NOMO-1 treated with dmso at 0.1 percent for 144 hours (cell line): ENCODE data around the gene PHOX2B.
"Not testable (repeated sequence)": the region's sequence is repeated elsewhere in the genome, so short reads cannot be mapped to it uniquely, and the experiment has no call there.

ENCODE experiments used
- DNase-seq: peaks from one replicate; lab custom pipeline; 2025; ENCODE audit not compliant: unreplicated experiment; lab: John Stamatoyannopoulos, UW

Gene PHOX2B

DNA sequence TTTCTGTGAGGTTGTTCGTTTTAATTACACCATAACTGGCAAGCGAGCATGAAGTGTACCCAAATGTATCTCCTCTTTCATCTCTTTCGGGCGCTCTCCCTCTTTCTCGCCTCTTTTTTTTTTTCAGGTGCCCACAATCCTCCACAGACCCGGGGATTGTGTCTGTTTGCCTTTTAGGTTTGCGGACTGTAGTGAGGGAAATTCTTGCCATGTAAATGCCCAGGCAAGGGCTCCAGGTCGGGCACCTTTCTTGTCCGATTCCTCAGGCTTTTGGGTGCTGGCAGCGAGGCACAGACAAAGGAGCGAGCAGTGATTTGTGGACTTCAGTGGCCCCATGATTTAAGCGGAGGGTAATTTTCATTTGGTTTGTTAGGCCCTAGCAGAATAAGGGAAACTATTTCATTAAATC, 1.1 kb upstream of the PHOX2B start:
- DNase-seq, result no peak

DNA sequence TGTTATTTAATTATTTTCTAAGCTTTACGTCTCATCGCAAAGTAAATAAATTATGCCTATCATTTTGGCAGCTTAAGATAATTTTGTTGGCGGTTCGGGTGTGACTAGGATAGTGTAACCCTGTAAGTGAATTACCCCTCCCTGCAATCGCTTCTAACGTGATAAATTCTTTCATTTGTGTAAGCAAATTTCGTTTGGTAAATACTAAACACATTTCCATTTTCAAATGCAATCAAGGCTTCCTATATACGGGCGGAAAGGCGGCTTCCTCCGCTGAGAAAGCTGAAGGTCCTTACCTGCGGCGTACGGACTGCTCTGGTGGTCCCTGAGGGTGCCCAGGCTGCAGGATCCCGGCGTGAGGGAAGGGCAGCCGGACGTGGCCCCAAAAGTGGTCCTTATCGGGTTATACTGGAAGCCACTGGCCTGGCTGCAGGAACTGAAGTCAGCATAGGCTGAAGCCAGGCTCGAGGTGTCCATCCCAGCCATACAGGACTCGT, 403 bp downstream of the PHOX2B start:
- no peak for DNase-seq

DNA sequence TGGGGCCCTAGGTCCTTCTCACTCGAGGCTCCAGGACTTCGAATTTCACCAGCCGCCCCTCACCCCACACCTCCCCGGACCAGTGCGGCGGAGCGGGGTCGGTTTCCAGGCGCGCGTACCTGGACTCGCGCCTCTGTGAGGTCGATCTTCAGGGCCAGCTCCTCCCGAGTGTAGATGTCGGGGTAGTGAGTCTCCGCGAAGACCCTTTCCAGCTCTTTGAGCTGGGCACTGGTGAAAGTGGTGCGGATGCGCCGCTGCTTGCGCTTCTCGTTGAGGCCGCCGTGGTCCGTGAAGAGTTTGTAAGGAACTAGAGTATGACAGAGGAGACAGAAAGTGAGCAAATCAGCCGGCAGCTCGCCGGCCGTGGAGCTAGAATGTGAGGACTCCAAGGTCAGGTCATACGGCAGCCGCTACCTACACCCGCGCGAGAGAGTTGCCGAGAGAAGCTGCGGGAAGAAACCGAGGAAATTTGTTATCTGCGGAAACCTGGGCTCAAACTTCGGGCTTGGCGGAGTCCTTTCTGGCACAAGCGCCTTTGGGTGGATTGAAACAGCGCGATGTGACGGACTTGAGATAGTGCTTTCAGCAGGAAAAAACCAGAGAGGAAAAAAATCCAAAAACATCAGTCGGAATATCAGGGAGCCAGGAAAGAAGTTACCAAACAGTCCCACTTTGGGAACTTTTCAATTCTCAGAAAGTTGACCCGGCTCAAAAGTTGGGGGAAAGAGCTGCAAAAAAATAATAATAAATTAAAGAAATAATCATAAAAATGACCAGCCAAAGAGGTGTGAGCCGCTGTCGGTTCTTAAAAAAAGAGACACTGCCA, 1.1 kb downstream of the PHOX2B start:
- no peak for DNase-seq

DNA sequence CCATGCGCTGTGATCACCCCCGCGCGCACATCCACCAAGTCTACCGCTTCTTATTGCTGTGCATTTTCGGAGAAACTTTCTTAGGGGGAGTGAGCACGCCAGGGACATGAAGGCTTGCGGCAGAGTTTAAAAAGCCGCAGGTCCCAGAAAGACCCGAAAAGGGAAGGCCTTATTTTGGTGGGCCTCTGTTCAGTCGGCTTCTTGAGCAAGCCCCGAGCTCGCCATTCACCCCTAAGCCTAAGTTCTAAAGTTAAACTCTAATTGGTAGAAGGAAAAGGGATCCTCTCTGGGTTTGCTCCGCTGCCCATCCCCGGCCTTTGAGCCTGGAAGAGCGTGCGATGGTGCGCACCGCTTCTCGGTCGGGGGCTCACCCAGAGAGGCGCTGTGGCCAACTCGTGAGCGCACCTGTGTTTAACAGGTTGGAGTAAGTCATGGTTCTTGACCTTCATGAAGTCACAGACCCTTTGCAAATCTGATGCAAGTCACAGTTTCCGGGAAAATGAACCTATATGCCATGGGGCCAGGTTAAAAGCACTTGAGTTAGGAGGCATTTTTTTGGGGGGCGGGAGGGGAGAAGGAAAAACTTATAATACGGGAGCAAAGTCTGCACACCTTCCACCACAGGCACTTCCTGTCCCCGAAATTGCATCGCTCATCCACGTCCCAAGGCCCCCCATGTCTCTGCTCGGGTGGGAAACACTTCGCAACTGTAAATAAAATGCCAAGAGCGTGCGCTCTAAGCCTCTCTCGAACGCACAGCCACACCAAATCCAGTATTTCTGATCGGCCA, 1.9 kb downstream of the PHOX2B start:
- DNase-seq, result no peak

DNA sequence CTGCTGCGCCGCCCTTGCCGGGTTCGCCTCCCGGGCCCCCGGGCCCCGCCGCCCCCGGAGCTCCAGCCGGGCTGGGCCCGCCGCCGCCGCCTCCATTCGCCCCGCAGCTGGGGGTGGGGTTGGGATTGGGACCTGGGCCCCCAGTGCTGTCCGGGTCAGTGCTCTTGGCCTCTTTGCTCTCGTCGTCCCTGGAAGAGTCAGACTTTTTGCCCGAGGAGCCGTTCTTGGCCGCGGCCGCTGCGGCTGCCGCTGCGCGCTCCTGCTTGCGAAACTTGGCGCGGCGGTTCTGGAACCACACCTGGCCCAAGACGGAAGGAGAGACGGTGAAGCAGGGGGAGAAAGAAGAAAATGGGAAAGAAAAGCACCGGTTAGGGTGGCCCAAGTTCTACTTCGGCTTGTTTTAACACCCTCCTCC, 2.5 kb downstream of the PHOX2B start:
- DNase-seq, result no peak

DNA sequence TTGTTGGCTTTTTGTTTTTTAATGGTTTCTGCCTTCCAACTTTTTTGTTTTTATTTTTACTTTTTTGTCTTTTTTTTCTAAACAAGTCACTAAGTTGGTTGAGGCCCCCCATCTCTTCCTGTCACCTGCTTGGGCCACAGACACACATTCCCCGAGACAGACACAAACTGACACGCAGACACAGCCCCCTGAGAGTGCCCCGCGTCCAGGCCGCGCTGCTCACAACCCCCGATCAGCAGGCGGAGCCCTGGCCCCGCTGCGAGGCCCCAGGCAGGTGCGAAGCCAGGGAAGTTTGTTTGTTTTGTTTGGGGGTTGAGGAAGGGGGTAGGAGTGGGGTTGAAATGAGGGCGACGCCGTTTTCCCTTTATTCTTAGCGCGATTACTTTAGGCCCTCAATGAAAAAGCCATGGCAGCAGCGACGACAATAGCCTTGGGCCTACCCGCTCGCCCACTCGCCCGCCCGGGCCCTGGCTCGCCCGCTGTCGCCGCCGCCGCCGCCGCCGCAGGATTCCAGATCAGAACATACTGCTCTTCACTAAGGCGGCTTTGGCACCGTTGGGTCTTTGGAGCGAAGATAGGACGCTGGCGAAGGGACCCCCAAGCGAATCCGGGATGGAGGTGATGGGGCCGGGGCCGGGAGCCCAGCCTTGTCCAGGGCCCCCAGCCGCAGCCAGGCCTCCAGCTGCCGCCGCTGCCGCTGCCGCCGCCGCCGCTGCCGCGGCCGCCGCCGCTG, 3.1 kb downstream of the PHOX2B start:
- no peak for DNase-seq

DNA sequence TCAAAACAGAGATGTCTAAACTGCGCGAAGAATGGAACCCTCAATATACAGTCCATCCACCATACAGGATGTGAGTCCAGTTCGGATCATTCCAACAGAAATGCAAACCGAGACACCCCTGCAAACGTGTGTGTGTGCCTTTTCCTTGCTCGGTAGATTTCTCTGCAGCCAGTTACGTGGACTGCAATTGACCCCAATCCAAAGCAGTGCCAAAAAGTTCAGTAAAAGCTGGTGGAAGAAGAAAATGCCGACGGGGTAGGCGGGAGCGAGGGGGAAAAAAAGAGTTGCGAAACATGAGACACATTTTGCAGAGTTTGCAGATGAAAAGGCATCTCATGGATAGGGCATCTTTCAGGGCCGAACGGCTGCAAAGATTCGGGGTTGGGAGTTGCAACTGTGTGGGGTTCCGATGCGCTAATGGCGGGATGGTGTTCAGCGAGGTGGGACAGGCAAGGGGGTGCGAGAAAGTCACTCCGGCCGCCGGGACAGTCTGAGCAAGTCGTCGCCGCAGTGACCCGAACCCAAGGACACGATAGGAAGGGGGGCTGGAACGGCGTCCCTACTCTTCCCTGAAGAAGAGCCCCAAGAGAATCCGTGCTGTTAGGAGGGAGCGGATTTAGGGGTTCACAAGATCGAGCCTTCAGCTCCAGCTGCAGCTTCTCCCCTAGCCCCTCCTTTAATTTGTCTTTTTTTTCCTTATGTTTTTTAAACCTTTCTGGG, 3.8 kb downstream of the PHOX2B start:
- DNase-seq, result no peak

DNA sequence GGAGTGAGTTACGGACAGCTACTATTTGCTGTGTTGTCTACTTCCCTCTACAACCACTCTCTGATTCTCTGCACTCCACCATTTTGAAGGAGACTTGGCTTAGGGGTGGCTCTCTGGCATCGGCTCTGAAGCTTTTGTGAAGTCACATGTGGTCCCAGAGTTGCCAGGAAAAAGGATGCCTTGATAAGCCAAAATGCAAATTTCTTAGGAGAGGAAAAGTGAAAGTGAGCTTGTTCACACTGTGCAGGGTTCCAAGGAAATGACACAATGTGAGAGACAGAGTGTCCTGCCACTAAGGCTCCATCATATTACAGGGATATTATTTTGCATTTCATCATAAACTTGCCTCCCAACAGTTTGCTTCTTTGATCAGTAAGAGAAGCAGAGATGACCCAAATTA, 7.2 kb downstream of the PHOX2B start:
- no peak for DNase-seq

DNA sequence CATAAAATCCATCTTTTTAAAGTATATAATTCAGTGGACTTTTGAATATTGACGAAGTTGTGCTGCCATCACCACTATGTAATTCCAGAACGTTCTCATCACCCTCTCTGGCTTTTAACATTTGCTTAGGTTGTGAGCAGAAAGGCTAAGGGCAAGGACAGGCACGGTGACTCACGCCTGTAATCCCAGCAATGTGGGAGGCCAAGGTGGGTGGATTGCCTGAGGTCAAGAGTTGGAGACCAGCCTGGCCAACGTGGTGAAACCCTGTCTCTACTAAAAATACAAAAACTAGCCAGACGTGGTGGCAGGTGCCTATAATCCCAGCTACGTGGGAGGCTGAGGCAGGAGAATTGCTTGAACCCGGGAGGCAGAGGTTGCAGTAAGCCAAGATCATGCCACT, 11.0 kb downstream of the PHOX2B start:
- not testable (repeated sequence) for DNase-seq

DNA sequence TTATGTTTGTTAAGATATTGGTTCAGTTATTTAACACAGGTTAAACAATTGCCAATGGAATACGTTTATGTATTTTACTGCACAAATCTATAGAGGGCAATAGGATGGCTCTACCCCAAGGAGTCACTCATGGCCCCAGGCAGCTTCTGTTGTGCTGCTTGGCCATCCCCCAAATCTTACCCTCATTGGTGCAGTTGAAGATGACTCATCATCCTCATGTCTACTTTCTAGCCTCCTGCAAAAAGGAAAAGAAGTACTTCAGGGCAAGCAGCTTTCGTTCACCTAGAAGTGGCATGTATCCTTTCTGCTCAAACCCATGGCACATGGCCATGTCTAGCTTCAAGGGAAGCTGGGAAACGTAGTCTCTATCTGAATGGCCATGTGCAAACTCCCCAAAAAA, 14.2 kb downstream of the PHOX2B start:
- no peak for DNase-seq

DNA sequence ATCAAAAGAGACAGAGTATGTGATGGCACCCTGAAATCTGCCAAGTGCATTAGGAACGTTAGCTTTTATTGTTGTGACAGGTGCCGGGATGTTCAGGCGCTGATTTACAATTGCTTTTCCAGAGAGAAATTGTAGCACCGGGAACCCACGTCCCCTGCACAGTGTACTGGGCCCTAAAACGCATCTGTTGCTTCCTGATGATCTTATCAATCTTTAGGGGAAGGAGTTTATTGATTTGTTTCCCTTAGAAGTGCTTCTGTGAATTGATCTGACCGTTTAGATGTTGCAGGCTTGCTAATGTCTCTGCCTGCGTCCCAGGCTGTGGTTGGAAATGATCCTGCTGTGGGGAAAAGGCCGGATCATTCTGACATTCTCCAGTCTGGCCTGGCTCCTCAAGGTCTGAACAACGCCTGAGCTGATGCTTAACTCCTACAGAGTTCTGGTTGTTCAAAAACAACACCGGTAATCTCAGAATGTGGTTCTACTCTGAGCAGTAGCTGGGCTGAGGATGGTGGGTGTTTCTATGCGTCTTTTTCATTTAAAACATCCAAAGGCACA, 16.9 kb downstream of the PHOX2B start:
- no peak for DNase-seq

DNA sequence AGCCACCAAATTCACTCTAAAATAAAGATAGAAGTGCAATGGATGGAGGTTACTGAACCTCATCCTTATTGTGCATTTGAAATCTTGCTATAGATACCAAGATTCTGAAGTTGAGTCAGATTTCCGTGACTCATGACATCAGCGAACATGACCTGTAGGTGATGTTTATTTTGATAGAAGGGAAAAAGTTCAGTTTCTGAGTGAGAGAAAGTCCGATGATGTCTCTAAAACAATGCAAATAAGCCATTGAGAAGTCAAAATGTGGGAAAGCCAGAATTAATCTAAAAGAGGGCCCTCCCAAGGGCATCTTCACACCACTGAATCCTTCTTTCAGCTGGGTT, 20.0 kb downstream of the PHOX2B start:
- DNase-seq, result no peak

DNA sequence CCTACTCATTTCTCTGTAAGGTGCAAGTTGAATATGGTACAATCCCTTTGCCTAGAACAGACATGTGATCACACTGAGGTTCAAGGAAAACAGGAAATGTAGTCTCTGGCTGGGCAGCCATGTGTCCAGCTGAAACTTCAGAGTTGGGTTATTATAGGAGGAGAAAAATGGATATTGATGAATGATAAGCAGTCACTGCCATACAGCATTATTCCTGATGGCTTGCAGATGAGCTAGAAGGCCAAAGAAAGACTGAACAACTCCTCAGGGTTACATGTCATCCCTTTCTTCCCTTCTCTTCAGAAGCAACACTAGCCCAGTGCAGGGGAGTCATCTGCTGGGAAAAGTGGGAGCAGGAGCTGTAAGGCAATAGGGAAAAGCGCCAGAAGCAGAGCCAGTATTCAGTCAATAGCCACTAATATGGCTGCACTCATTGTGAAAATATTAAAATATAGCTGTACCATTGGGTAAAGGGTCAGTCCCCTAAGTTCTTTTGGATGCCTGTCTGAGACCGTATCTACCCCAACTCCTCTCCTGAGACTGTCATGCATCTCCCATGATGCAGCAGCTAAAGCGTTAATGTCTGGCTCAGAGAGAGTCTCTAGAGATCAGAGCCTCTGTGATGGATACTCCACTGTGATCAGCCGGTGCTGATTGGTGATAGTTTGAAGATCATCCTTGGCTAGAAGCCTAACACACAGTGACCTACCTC, 20.5 kb downstream of the PHOX2B start:
- DNase-seq, result no peak

DNA sequence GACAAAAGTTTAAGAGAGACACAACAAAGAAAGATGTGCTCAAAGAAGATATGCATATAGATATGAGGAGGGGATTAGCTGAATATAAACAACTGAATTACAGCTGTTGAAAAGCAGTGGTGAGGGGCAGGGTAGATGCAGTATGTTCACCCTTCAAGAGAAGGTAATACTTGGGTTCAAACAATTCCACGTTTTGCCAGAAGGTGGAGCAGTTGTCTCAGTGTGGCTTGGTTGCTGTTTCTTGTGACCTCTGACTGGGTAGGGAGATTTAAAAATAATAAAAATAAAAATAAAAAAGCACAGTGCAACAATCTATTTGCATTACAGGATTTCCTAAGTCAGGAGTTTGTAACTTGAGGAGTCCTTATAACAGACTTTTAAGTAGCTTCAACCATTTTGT, 23.3 kb downstream of the PHOX2B start:
- DNase-seq, result no peak

DNA sequence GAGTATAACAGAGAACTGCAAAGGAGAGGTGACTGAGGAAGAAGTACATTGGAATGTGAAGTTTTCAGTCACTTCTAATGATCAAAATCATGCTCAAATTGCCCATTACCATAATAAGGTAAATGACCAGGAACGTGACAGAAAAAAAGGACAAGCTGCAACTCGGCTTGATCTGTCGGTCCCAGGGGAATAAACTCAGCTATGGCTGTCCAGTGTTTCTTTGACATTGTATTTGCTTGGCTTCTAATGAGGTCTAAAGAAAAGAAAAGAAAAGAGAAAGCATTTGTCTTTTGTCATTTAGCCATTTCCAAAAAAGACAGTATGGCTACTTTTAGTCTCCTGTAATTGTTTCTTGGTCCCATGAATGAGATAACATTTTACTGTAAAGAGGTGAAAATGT, 25.2 kb downstream of the PHOX2B start:
- no peak for DNase-seq

DNA sequence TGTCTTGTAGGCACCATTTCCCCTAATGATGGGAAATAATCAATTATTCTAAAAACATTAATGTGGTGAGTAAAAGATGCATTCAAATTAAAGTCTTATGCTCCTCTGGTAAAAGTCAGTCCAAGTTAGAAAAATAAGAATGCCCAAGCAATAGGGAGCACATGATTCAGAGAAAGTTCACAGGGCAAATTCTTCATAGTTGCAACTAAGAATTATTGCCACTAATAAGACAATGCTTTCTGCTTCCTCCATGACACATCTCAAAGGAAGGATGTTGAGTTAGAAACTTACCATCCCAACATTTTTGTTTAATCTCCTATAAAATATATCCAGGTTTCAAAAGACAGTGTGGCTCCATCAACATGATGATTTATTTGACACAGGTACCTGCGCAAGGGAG, 26.3 kb downstream of the PHOX2B start:
- DNase-seq, result no peak

DNA sequence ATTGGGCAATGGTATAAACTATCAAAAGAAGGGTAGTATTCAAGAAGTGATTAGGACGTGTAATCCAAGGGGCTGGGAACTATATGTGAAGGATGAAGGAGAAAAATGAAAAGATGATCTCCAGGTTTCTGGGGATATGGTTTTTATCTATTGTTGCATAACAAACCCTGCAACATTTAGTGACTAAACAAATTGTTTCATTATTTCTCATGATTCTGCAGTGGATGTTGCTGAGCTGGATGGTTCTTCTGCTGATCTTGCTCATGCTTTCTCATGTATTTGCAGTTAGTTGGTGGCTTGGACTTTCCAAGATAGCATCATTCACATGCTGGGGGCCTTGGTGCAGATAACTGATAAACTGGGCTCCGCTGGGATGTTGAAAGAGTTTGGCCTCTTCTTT, 29.1 kb downstream of the PHOX2B start:
- no peak for DNase-seq

DNA sequence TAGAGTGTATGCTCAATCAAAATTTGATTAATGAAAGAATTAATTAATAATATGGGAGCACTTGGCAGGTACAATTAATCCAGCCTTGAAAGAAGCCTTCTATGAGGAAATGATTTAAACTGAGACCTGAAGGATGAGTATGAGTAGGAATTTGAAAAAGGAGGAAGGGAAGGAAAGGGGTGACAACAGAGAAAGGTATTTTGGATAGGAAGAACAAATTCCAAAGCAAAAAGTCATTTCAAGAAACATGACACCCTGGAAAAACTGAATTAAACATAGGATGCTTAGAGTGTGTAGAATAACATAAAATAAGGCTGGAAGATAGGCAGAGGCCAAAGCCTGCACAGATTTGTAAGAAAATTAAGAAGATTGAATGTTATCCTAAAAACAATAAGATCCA, 29.6 kb downstream of the PHOX2B start:
- no peak for DNase-seq

DNA sequence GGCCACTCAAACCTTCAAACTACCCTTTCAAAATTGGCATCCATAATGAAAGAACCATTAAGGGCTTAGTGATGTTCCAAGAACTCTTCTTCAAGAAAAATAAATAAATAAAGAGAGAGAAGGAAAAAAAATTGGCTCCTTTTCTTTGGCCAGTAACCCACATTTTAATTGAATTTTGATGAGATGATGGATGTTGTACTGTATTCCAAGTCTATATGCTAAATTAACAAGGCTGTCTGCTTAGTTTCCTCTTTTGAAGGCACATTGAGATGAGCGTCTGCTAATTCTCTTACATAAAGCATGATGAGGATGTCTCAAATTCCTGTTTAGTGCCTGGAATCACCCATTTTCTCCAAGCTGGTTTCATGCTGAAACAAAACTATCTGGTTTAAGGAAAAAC, 33.4 kb downstream of the PHOX2B start:
- DNase-seq, result no peak

DNA sequence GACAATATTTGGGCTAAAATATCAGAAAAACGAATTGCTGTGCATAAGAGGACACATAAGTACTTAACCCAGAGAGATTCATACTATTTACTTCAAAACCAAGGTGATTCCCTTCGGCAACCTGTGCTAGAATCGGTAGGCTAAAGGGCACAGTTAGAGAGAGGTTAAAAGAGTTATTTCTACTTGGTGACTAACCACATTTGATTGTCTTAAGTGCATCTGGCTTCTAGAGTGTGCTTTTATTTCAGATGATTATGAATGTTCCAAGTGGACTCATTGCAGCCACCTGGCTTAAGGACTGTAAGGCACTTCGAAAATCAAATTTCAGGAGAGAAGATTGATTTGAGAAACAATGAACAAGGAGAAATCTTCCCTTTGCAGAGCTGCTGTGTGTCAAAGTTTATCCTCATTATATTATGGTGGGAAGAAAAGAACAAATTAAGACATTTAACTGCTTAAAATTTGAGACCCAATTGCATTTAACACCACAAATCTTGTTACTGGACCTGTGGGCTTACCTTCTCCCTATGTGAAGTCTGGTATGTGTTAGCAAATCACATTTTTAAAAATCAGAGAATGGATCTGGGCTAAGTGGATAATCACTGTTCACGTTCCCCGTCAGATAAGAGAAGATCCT, 34.0 kb downstream of the PHOX2B start:
- no peak for DNase-seq
